Peyer's patch (tissue), 4 donors: ENCODE results near the gene NCAPG. TPM values are rescaled to one million over a fixed set of nuclear protein-coding genes. Genes with fewer than 3 reads are reported as not detected.

Source experiments
- DNase-seq, 3 donors: peaks; one replicate each; pipeline ENCODE4 v3.0.0-alpha.2; 2017 to 2019
- H3K27ac ChIP-seq, 4 donors: fragments of 200-600 bp; sonication (generic); one replicate each; pipeline ENCODE4 v1.5.1; 2016 to 2019
- H3K27me3 ChIP-seq, 2 donors: fragments of 200-600 bp; sonication (generic); one replicate each; pipeline ENCODE4 v1.5.1; 2019
- H3K36me3 ChIP-seq, 3 donors: fragments of 200-600 bp; sonication (generic); one replicate each; pipeline ENCODE4 v1.5.1; 2016 to 2019
- H3K4me1 ChIP-seq, 4 donors: fragments of 200-600 bp; sonication (generic); one replicate each; pipeline ENCODE4 v1.5.1; 2016 to 2019
- H3K4me3 ChIP-seq, 4 donors: fragments of 200-600 bp; sonication (generic); 1 replicate in 3 of 4; 2 replicates in 1 of 4; pipeline ENCODE4 v1.5.1; 2016 to 2019; ENCODE audit warnings: mild to moderate bottlenecking in 1 of 4
- H3K9me3 ChIP-seq, 4 donors: fragments of 200-600 bp; sonication (generic); one replicate each; pipeline ENCODE4 v1.5.1; 2016 to 2019; ENCODE audit warnings: mild to moderate bottlenecking in 1 of 4
- CTCF ChIP-seq, 6 experiments: fragments of 450-650 bp in 4 of 6; fragments of 200-600 bp in 2 of 6; sonication (generic) in 1 of 6; IDR thresholded peaks; one replicate each; pipeline ENCODE4 v1.5.1; 2017 to 2019; ENCODE audit warnings: antibody characterized with exemption in 6 of 6, mild to moderate bottlenecking in 3 of 6, moderate library complexity in 1 of 6
- POLR2A ChIP-seq, 2 donors: fragments of 450-650 bp; IDR thresholded peaks; one replicate each; pipeline ENCODE4 v1.5.1; 2017; ENCODE audit warnings: antibody characterized with exemption in 2 of 2, mild to moderate bottlenecking in 2 of 2, moderate library complexity in 2 of 2
- total RNA-seq, 4 donors: library from RNA; depleted of rRNA; stranded (reverse); fragments of >200 nt; gene quantifications; one replicate each; pipeline ENCODE4 v1.1.0, GENCODE V29; 2016

The NCAPG gene
- total RNA-seq, 4 donors from 2014 or later: 3.3 to 21.5 (median 3.5) TPM

- H3K36me3 ChIP-seq: no peaks in the 10 kb centered on the region
- peaks cover 0 to 4% (median 0%) of the 10 kb centered on the region in 4 donors for H3K9me3 ChIP-seq
- no peaks in the 10 kb centered on the region for H3K27me3 ChIP-seq
- no peak overlapping the region for H3K4me3 ChIP-seq
- H3K27ac ChIP-seq: no peak overlapping the region
- TF ChIP-seq POLR2A (IDR thresholded peaks at IDR 0.05): no peak
- no peak for TF ChIP-seq CTCF (IDR thresholded peaks at IDR 0.05)
- H3K4me1 ChIP-seq: no peaks in the 10 kb centered on the region
- no peak for DNase-seq
Observed at GRCh38 chr4:17867276-17867675, 56.5 kb downstream of the NCAPG start.

- Histone ChIP-seq H3K27ac (no peak overlapping the region), H3K4me3 (no peak overlapping the region), H3K9me3 (no peaks in the 10 kb centered on the region), H3K4me1 (no peaks in the 10 kb centered on the region), H3K27me3 (no peaks in the 10 kb centered on the region), H3K36me3 (no peaks in the 10 kb centered on the region)
- no peak for TF ChIP-seq POLR2A (IDR thresholded peaks at IDR 0.05)
- no peak for TF ChIP-seq CTCF (IDR thresholded peaks at IDR 0.05)
- DNase-seq: no peak
Observed at GRCh38 chr4:17869327-17869726, 58.5 kb downstream of the NCAPG start.

- H3K4me1 ChIP-seq: no peaks in the 10 kb centered on the region
Observed at GRCh38 chr4:17875402-17876070, 64.8 kb downstream of the NCAPG start.

GRCh38 chr4:17876943-17877342 is 66.2 kb downstream of the NCAPG start:
- Histone ChIP-seq H3K9me3 (no peaks in the 10 kb centered on the region), H3K36me3 (no peaks in the 10 kb centered on the region), H3K27me3 (no peaks in the 10 kb centered on the region), H3K4me1 (no peaks in the 10 kb centered on the region), H3K4me3 (no peak overlapping the region), H3K27ac (no peak overlapping the region)
- TF ChIP-seq CTCF (IDR thresholded peaks at IDR 0.05) (no peak), POLR2A (IDR thresholded peaks at IDR 0.05) (no peak)
- no peak for DNase-seq

More at GRCh38 chr4:17875402-17876070, 64.8 kb downstream of the NCAPG start:
- TF ChIP-seq POLR2A (IDR thresholded peaks at IDR 0.05) (no peak), CTCF (IDR thresholded peaks at IDR 0.05) (no peak)
- no peak overlapping the region for H3K4me3 ChIP-seq
- no peaks in the 10 kb centered on the region for H3K27me3 ChIP-seq
- no peaks in the 10 kb centered on the region for H3K9me3 ChIP-seq
- H3K36me3 ChIP-seq: no peaks in the 10 kb centered on the region
- no peak overlapping the region for H3K27ac ChIP-seq
- DNase-seq: no peak

- no peaks in the 10 kb centered on the region for H3K36me3 ChIP-seq
- no peak overlapping the region for H3K4me3 ChIP-seq
- DNase-seq: no peak
- H3K27ac ChIP-seq: no peak overlapping the region
- H3K27me3 ChIP-seq: no peaks in the 10 kb centered on the region
- no peaks in the 10 kb centered on the region for H3K4me1 ChIP-seq
- H3K9me3 ChIP-seq: no peaks in the 10 kb centered on the region
- TF ChIP-seq CTCF (IDR thresholded peaks at IDR 0.05) (no peak), POLR2A (IDR thresholded peaks at IDR 0.05) (no peak)
Observed at GRCh38 chr4:17877661-17878060, 66.9 kb downstream of the NCAPG start.
